A673 (cell line): Measurements from ENCODE around the gene MELTF. TPM values are rescaled to one million over a fixed set of nuclear protein-coding genes. Genes with fewer than 3 reads are reported as not detected.

Experiments
- Bru-seq: library from RNA; stranded (reverse); fragments of 400-500 nt; gene quantifications from one replicate; lab custom pipeline; 2021; lab: Mats Ljungman, UMichigan
- BruChase-seq, 2 experiments: library from RNA; stranded (reverse); fragments of 400-500 nt; gene quantifications; one replicate each; lab custom pipeline; 2021; lab: Mats Ljungman, UMichigan
- BruUV-seq: library from RNA; stranded (reverse); fragments of 400-500 nt; replicated peaks from 2 replicates; lab custom pipeline; 2021; lab: Mats Ljungman, UMichigan
- CTCF ChIA-PET: fragments of 300-600 bp; sonication (Branson Sonifier 250); formaldehyde crosslinking; loops from one replicate; lab custom pipeline; 2022; ENCODE audit warnings: antibody characterized with exemption; lab: Charles Lee
- POLR2A ChIA-PET: fragments of 300-600 bp; sonication (Branson Sonifier 250); formaldehyde crosslinking; loops from one replicate; lab custom pipeline; 2022; ENCODE audit warnings: antibody characterized with exemption; ENCODE audit not compliant: low non-redundant PET; lab: Charles Lee
- DNase-seq: peaks from one replicate; pipeline ENCODE4 v3.0.0-alpha.2; 2015; ENCODE audit warnings: low spot score
- H3K27ac ChIP-seq: fragments of 200-600 bp; sonication (generic); 2 replicates; pipeline ENCODE4 v1.5.1; 2016; ENCODE audit warnings: mixed run types, low read depth, mild to moderate bottlenecking, mixed read lengths, antibody characterized with exemption, low read length; ENCODE audit not compliant: poor library complexity, severe bottlenecking
- H3K27me3 ChIP-seq: fragments of 200-600 bp; sonication (generic); replicated peaks from 2 replicates; pipeline ENCODE4 v1.6.1; 2017; ENCODE audit warnings: mixed run types, low read depth, mild to moderate bottlenecking, mixed read lengths, antibody characterized with exemption, low read length; ENCODE audit not compliant: insufficient read depth, poor library complexity
- H3K36me3 ChIP-seq: fragments of 200-600 bp; sonication (generic); 2 replicates; pipeline ENCODE4 v1.6.1; 2016; ENCODE audit warnings: mixed run types, mild to moderate bottlenecking, mixed read lengths, antibody characterized with exemption, low read length; ENCODE audit not compliant: insufficient read depth, poor library complexity, severe bottlenecking
- H3K4me1 ChIP-seq: fragments of 200-600 bp; sonication (generic); 2 replicates; pipeline ENCODE4 v1.6.1; 2017; ENCODE audit warnings: mixed run types, mild to moderate bottlenecking, mixed read lengths, antibody characterized with exemption, low read length; ENCODE audit not compliant: insufficient read depth, poor library complexity, severe bottlenecking
- H3K4me3 ChIP-seq: fragments of 200-600 bp; sonication (generic); 2 replicates; pipeline ENCODE4 v1.5.1; 2016; ENCODE audit warnings: low read depth, mixed run types, mild to moderate bottlenecking, mixed read lengths, low read length; ENCODE audit not compliant: poor library complexity, severe bottlenecking
- H3K9me3 ChIP-seq: fragments of 200-600 bp; sonication (generic); 2 replicates; pipeline ENCODE4 v1.6.1; 2016; ENCODE audit warnings: mixed run types, low read depth, mild to moderate bottlenecking, mixed read lengths, antibody characterized with exemption, low read length; ENCODE audit not compliant: poor library complexity, severe bottlenecking
- EZH2 ChIP-seq: fragments of 200-600 bp; sonication (generic); IDR thresholded peaks from 2 replicates; pipeline ENCODE4 v1.6.1; 2017; ENCODE audit warnings: borderline replicate concordance, low read depth, mild to moderate bottlenecking, mixed read lengths, antibody characterized with exemption, low read length; ENCODE audit not compliant: poor library complexity, severe bottlenecking
- intact Hi-C: fragments of 100-400 bp; cut with micrococcal nuclease; formaldehyde crosslinking; loops from one replicate; pipeline ENCODE4 v1.10.0; 2022; ENCODE audit not compliant: unreplicated experiment
- long read RNA-seq: library from polyadenylated mRNA; stranded (forward); transcript quantifications from one replicate; pipeline ENCODE4 v2.0.0, GENCODE V29; 2022
- total RNA-seq: library from RNA; stranded (reverse); gene quantifications from 2 replicates; pipeline ENCODE4 v1.2.3, GENCODE V29; 2021
- TF ChIP-seq, protein P1 (sequence below): fragments of 300-800, 200-600 bp; sonication (generic); conservative IDR thresholded peaks from 2 replicates; pipeline ENCODE4 v1.5.1; 2017; ENCODE audit warnings: low read depth, mild to moderate bottlenecking, antibody characterized with exemption, low read length, moderate library complexity, mixed read lengths

MELTF gene
- total RNA-seq: 2.6 and 4.3 TPM in 2 replicates
- percentile 34 among the genes with signal in this experiment for Bru-seq, nascent RNA
- BruChase-seq, experiment 1, labeled RNA remaining after a 2-hour chase: percentile 36 among the genes with signal in this experiment
- percentile 34 among the genes with signal in this experiment for BruChase-seq, experiment 2, labeled RNA remaining after a 6-hour chase
- long read RNA-seq, partial matches to known transcripts: 1 of 6 reads
- long read RNA-seq, other reads (novel, unspliced or antisense): 3 of 6 reads

GRCh38 chr3:197029511-197030167, at the start of gene MELTF:
Gene MELTF, minus strand, starts transcription at chr3:197029817. Its CDS starts 115 bp downstream, at chr3:197029702.
- Histone ChIP-seq H3K36me3 (no peaks in the 10 kb centered on the region), H3K27ac (peak within 1 kb of the TSS; percentile 50), H3K9me3 (no peaks in the 10 kb centered on the region), H3K4me1 (peaks cover 5% of the 10 kb centered on the region), H3K27me3 (no peaks in the 10 kb centered on the region), H3K4me3 (peak within 1 kb of the TSS; percentile 69)
- CTCF ChIA-PET: interaction anchor here (0.8 to 1.4 kb wide), 5 partner anchors 10 to 420 kb away, joined by 3 to 4 read pairs (median 3); no protein-coding TSS in a partner anchor
- BruUV-seq: no TSS peak
- TF ChIP-seq, protein P1, sequence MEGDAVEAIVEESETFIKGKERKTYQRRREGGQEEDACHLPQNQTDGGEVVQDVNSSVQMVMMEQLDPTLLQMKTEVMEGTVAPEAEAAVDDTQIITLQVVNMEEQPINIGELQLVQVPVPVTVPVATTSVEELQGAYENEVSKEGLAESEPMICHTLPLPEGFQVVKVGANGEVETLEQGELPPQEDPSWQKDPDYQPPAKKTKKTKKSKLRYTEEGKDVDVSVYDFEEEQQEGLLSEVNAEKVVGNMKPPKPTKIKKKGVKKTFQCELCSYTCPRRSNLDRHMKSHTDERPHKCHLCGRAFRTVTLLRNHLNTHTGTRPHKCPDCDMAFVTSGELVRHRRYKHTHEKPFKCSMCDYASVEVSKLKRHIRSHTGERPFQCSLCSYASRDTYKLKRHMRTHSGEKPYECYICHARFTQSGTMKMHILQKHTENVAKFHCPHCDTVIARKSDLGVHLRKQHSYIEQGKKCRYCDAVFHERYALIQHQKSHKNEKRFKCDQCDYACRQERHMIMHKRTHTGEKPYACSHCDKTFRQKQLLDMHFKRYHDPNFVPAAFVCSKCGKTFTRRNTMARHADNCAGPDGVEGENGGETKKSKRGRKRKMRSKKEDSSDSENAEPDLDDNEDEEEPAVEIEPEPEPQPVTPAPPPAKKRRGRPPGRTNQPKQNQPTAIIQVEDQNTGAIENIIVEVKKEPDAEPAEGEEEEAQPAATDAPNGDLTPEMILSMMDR: peak; percentile 60; the same call in 1 of the 2 replicates
- no peak for TF ChIP-seq EZH2
- DNase-seq: peak; percentile 62
- POLR2A ChIA-PET: no interaction called here
- intact Hi-C loops: no loop called here

DNA sequence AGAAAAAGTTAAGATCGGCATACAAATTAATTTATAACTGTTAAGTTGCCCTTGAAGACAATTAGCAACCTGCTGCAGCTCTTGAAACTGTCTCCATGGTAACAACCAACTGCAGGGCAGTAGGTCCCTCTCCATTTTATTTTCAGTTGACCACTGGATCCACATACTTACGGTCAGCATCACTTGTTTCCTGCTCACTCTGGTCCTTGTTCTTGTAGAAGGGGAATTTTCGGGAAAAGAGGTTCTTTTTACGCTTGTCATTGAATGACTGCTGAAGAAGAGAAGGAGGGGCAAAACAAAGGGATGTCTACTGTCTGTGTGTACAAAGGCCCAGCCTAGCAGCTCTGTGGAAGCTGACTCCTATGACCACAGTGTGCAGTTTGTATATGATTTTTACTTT, 46.8 kb upstream of the MELTF start:
- Histone ChIP-seq H3K36me3 (peaks cover 14% of the 10 kb centered on the region), H3K4me1 (no peaks in the 10 kb centered on the region), H3K27ac (no peak overlapping the region), H3K9me3 (no peaks in the 10 kb centered on the region), H3K4me3 (no peak overlapping the region), H3K27me3 (no peaks in the 10 kb centered on the region)
- ChIA-PET POLR2A (no interaction called here), CTCF (no interaction called here)
- intact Hi-C loops: no loop called here
- BruUV-seq: no TSS peak
- TF ChIP-seq, protein P1: no peak
- TF ChIP-seq EZH2: no peak
- no peak for DNase-seq

- H3K36me3 ChIP-seq: peaks cover 12% of the 10 kb centered on the region
- intact Hi-C loops: no loop called here
- H3K4me1 ChIP-seq: peaks cover 7% of the 10 kb centered on the region
- DNase-seq: no peak
- ChIA-PET POLR2A (no interaction called here), CTCF (no interaction called here)
- H3K4me3 ChIP-seq: no peak overlapping the region
- no peaks in the 10 kb centered on the region for H3K9me3 ChIP-seq
- H3K27me3 ChIP-seq: no peaks in the 10 kb centered on the region
- BruUV-seq: no TSS peak
- H3K27ac ChIP-seq: no peak overlapping the region
- no peak for TF ChIP-seq EZH2
- TF ChIP-seq, protein P1: no peak
Observed at GRCh38 chr3:197068077-197068476, 38.5 kb upstream of the MELTF start.
